Renal cortex interstitium (tissue), 11 donors: ENCODE data around the gene PACC1. TPM values are rescaled to one million over a fixed set of nuclear protein-coding genes. Genes with fewer than 3 reads are reported as not detected.

ENCODE experiments used
- DNase-seq, 11 donors: peaks; one replicate each; pipeline ENCODE4 v3.0.0-alpha.2; 2013; ENCODE audit warnings: low read depth in 9 of 11, low spot score in 4 of 11; ENCODE audit errors: extremely low read depth in 1 of 11
- polyA plus RNA-seq, 3 donors: library from polyadenylated mRNA; unstranded; fragments of 120-200 nt; gene quantifications; one replicate each; pipeline ENCODE4 v1.2.1, GENCODE V29; 2013; ENCODE audit not compliant: insufficient read length in 3 of 3

The PACC1 gene
- polyA plus RNA-seq, 3 donors: 12.9 to 14.8 (median 14.1) TPM

DNA sequence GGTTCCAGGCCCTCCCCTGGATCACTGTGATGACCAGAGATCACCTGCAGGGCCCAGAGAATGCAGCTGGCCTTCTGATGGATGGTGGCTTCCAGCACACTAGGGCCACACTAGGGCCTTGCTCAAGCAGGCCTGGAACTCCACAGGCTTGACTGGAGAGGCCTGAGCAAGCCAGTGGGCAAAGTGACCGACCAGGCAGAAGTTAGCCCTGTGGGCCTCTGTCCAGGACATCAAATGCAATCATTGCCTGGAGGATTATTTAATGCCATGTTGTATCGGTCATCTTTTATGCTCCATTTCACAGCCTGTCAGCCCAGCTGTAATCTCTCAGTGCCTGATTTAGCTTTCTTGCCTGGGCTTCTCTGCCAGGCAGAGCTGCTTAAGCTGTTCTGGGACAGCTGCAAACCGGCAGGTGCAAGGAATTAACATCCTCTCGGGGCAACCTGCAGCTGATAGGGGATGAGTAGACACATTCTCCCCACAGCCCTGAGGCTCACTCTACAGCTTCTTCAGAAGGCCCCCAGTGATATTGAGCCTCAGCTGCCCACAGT lies 35.7 kb upstream of the PACC1 start:
- no peak for DNase-seq

DNA sequence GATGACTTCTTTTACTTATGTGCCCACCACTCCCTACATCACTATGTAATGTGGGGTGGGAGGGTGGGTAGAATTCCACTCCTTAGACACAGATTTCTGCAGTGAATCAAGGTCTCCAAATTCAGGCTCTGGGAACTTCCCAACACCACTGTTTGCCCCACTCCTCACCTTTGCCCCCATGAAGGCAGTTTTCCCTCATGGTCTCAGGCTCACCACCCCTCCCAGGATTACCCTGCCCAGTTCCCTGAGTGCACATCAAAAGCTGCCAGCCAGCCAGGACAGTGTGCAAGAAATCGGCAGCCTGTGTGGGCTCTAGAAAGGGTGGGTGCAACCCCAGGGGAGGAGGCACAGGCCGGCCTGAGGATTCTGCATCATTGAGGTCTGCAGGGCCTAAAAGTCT lies 32.8 kb upstream of the PACC1 start:
- DNase-seq: no peak

DNA sequence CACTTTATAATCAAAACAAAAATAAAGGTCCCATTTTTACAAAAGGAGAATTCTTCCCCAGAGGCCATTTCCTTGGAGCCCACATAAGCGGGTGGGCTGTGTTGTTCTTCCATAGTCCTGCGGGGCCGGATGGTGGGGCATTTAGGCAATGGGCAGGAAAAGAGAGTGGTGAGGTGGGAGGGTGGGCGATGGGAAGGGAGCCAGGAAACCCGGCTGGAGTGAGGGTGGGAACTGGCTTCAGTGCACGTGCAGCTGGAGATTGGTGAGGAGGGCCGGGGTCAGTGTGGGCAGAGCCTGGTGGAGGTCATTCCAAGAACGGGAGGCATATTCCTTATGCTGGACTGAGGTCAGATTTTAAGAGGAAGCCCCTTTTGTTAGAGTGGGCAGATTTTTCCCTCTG lies 31.6 kb upstream of the PACC1 start:
- DNase-seq: no peak

DNA sequence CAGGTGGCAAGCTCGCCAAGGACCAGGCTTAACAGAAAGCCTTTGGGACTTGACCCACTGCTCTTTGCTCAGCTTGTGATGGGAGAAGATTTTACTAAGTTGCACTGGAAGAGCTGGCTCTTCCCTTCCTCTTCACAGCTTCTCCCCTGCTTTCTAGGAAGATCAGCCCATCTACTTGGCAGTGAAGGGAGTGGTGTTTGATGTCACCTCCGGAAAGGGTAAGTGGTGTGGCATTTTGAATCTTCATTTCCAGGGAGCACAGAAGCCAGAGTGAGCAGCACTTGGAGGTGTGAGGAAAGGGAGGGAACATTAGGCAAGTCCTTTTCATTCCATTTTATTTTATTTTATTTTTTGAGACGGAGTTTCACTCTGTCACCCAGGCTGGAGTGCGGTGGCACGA lies 27.7 kb upstream of the PACC1 start:
- DNase-seq: no peak

DNA sequence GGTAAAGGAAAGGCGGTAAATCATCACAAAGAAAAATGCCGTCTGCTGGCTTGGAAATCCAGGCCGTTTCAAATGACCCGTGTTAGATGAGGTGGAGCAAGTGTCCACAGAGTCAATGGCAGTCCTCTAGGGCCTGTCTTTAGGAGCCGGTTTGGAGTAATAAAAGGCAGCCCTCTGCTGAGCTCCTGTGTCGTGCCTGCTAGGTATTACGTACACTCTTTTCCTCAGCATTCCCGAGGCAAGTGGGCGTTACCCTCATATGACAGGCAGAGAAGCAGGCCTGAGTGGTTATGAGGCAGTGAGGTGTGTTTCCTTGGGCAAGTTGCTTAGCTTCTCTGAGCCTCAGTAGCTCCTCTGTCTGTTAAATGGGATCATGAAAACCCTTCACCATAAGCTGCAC lies 25.7 kb upstream of the PACC1 start:
- no peak for DNase-seq

DNA sequence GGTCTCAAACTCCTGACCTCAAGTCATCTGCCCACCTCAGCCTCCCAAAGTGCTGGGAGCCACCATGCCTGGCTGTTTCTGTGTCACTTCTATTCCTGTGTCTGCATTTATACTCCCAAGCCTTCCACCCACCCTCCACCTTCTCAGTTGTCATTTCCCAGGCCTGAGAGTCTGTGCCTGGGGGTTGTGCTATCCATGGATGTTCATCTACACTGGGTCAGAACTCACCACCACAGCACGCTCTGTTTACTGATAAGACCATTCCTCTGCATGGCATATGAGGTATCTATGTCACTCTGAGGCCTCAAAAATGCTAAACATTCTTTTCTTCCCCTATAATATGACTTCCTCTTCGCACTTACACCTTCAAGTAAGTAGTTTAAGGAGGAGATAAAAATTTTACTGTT lies 24.1 kb upstream of the PACC1 start:
- no peak for DNase-seq

DNA sequence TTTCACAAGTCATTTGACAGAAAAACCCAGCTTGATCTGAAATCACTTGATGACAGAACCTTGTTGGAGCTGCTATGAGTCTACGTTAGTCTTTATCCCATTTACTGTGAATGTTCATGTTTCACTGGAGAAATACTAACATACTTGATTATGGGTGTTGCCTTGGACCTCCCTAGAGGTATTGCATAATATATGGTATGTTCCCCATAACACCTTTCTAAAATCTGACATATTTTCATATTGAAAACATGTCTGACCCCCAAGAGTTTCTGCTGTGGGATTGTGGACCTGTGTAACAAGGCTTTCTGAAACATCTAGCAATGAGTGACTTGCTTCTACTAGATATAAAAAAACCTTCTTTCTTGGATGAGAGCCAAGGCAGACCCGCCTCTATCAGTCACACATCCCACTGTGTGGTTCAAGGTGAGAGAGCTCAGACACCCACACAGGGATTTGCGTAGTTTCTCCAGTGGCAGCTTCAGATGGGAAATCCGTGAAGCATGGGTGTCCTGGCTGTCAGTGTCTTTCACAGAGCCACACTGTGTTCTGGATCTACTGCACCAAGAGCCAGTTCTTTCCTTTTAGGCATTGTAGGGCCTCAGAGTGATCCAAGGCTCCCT lies 22.6 kb upstream of the PACC1 start:
- DNase-seq: no peak

DNA sequence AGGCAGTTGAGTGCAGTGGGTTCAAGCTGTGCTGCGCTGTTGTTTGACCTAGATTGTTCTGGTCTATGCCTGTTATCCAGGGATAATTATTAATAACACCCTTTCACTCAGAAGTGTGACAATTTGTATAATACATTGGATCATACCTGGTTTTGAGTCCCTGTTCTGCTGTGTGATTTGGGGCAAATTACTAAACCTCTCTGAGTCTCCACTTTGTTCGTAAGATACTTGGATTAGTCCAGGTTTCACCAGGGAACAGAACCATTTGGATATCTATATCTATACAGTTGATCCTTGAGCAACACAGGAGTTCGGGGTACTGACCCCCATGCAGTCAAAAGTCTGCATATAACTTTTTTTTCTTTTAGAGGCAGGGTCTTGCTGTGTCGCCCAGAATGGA lies 20.3 kb upstream of the PACC1 start:
- no peak for DNase-seq

DNA sequence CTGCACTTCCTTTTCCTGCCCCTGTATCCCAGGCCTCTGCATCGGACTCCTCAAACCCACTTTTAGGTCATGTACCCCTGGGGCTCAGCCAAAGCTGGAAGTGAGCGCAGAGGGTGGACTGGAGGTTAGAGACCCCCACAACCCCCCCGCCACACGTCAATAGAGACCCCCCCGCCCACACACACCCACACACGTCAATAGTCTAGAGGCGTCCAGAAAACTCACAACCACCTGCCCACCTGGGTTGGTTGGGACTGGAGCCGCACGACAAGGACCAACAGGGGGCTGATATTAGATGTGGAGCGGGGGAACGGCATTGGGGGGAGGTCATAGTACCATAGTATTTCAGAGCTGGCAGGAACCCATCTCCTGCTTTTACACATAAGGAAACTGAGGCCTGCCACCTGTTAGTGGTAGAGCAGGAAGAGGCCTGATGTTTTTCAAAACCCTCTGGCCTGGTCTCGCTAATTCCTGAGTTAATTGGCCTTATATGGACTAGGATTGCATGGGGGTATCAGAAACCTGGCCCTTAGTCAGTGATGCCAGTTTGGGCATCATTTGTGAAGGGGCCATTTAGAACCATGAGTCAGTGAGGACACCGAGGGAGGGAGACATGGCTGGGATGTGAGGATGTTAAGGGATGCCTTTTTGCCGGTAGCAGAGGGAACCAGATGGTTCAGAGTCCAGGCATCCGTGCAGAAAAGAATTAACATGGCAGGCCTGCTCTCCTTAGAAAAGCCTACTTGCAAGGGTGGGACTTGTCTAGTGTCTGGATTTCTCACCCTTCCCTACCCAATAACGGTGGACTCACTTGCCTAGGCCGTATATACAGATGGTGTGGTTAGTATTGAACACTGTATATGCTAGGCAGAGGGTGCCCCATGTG lies 19.1 kb upstream of the PACC1 start:
- no peak for DNase-seq

DNA sequence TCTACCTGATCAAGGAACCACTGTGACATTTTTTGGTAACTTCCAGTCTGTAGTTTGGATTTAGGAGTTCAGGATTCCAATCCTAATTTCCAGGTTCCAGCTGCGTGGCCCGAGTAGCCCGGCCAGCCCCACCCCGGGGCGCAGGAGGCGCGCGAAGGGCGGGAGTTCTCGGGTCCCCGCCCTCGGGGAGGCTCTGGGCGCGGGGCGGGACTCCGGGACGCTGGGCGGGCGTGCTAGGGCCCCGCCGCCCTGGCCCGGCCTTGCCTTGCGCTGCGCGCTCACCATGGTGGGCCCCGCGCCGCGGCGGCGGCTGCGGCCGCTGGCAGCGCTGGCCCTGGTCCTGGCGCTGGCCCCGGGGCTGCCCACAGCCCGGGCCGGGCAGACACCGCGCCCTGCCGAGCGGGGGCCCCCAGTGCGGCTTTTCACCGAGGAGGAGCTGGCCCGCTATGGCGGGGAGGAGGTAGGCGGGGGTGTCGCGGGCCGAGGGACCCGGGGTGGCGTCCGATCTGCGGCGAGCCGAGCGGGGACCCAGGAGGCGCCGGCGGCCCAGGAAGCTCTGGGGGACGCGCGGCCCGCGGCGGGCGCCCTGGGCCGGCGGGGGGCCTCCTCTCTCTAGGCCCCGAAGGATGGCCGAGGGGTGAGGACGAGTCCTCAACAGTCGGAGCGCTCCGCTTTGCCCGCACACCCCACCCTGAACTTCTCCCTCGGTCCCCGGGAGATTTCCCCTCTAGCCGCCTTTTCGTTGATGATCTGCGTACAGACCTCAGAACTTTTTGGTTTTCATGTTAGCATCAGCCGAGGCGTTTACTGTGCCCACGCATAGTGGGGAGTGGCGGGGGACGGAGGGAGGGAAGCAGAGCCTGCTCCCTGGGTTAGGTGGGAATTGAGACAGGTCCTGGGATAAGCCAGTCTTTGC lies 18.2 kb upstream of the PACC1 start, which contains the start of gene NENF:
Gene NENF, plus strand, starts transcription at position 260 of the 916 bp plus-strand sequence. Its CDS starts 24 bp downstream, at position 284.
- DNase-seq: peak in 6 of 11 donors; percentile 64 to 76 (median 68)

DNA sequence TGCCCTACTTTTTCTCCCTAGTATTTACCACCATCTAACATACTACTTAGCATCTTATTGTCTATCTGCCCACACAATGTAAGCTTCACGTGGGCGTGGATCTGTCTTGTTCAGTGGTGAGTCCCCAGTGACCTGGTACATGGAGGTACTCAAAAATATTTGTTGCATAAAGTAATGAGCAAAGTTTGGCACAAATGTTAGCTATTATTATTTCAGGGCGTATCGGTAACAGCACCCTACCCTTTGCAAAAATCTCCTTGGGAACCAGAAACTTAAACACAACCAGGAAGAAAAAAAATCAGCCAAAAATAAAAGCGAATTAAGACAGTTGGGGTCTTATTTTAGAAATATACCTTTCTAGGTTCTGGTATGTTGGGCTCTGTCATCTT lies 17.6 kb upstream of the PACC1 start:
- DNase-seq: no peak

DNA sequence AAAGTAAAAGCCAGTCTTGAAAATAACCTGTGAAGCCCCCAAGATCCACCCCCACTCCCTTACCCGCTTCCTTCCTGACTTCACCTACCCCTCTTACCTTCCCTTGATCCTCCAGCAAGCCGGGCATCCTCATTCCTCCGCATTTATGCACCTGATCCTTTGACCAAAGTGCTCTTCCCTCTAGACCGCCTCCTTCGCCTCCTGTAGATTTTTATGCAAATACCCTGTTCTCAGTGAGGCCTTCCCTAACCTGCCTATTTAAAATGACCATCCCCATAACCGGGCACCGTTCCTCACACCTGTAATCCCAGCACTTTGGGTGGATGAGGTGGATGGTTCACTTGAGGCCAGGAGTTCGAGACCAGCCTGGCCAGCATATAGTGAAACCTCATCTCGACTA lies 17.0 kb upstream of the PACC1 start:
- DNase-seq: no peak

DNA sequence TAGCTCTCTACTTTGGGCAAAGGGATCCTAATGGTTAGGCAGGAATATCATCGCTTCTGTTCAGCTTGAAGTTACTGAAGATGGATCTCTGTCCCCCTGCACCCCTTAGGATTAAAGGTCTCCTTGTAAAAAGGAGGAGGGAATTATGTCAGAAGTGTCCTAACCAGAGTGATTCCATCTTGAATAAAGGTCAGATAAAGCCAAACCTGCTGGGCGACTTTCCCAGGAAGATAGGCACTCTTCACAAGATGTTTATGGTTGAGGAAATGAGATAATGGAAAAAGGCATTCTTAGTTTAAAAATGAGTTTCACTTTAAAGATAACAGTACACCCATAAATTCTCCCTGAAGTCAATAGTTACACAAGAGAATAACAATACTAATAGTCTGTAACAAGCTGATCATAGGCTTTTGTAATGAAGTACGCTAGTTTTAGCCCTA lies 16.3 kb upstream of the PACC1 start:
- no peak for DNase-seq

DNA sequence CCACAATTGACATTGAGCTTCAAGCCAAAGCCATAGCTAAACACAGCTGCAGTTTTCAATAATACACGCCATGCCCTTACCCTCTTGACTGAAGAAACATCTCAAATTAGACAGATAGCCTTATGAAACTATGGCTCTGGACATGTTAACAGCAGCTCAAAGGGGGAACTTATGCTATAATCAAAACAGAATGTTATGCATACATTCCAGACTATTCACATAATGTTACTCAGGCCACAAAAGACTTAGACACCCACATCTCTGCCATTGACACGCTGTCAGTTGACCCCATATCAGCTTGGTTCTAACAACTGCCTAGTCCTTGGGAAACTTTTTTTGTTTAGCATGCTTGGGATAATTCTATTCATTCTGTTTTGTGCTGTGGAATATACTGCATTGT lies 15.7 kb upstream of the PACC1 start:
- no peak for DNase-seq

DNA sequence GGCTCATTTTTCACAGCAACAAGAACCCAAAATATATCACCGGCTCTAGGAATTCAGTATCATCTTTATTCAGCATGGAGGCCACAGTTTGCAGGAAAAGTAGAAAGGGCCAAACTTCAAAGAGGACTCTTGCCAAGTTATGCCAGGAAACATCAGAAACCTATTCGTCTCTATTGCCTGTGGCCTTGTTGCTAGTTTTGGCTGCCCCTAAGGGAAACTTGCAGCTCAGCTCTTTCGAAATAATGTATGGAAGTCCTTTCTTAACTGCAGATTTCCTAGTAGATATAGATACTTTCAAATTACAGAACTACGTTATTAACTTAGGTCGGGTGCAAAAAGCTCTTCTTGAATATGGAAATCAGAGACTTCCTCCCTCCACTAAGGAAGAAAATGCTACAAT lies 13.8 kb upstream of the PACC1 start:
- DNase-seq: no peak

DNA sequence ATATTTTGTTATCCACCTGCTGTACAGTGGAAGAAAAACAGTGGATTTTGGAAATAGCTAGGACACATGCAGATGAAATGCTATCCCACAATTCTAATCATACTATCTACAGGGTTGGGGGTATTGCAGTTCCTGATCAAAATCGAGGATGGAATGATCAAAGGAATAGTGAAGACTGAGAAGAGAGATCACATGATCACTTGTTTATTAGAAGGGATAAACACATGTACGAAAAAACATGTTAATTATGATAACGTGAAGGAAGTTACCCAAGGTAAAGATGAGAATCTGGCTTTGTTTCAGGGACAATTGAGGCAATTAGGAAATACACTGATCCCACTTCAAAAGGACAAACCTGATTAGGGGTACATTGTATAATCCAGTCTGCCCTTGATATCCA lies 9.2 kb upstream of the PACC1 start:
- no peak for DNase-seq

DNA sequence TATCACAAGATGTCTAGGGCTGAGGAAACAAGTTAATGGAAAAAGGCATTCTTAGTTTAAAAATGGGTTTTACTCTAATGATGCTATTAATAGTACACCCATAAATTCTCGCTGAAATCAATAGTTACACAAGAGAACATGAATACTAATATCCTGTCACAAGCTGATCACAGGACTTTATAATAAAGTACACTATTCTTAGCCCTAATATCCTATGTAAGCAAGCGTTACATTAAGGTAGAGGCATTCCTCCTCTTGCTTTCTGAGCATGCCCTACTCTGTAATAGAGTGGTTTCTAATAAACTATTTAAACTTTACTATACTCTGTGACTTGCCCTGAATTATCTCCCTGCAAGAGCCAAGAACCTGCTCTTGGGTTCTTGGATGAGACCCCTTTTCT lies 6.5 kb upstream of the PACC1 start:
- no peak for DNase-seq

DNA sequence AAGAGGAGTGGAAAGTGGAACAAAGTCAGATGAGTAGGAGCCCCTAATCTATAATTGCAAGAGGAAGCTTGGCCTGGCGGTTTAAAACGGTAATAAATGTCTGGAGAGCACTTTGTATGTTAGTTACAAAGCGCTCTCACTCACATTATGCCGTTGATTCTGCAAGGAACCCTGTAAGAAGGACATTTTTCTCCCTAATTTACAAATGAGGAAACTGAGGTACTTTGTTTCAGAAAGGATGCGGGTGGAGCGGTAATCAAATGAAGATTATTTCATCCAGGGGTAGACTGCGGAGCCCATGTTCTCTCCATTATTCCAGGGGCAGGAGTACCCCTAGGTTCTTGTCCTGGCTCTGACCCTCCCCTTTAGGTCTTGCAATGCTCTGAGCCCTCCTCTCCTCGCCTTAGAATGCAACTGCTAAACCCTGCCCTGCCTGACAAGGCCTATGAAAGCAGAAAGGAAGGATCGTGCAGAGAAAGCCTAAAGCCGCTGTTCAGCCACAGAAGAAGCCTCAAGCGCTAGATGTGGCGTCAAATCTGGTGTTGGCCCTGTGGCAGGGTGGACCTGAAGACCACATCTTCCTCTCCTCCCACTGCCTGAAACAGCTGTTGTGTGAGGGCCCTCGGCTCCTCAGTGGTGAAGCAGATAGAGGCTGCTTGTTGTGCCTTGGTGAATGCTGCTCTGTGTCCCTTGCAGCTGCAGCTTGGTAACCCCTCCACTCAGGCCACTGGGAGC lies 588 bp upstream of the PACC1 start:
- DNase-seq: no peak

DNA sequence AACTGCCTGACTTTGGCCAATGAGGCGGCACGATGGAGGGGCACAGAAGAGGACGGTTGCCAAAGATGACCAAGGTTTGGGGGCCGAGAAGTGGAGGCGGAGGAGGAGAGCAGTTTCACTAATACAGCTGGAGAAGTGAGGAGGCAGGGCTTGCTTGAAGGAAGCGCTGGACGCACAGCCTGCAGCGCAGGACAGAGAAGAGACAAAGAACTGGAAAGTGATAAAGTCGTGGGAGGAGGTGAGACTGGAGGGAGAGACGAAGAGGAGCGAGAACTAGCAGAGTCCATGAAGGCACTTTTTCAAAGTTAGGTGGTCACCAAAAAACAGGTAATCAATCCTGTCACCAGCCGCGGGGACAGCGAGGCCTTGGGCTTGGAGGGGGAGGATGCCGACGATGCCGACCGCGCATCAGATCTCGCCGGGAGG lies 771 bp downstream of the PACC1 start:
- peak in 2 of 11 donors; percentile 13 to 34 for DNase-seq
